HAP-1 (cell line): ENCODE measurements around the gene SH2D2A.

ENCODE experiments used
- DNase-seq, 2 experiments: peaks; one replicate each; pipeline ENCODE4 v3.0.0-alpha.2; 2016 to 2020; ENCODE audit warnings: low spot score in 2 of 2
- H3K27me3 ChIP-seq: fragments of 250-450 bp; sonication (Bioruptor Pico); 2 replicates; pipeline ENCODE4 v1.5.1; 2020; ENCODE audit warnings: low read depth, mild to moderate bottlenecking, moderate library complexity
- H3K36me3 ChIP-seq: fragments of 250-450 bp; sonication (Bioruptor Pico); replicated peaks from 2 replicates; pipeline ENCODE4 v1.5.1; 2020; ENCODE audit warnings: mild to moderate bottlenecking
- H3K4me1 ChIP-seq: fragments of 250-450 bp; sonication (Bioruptor Pico); 2 replicates; pipeline ENCODE4 v1.5.1; 2020; ENCODE audit warnings: mild to moderate bottlenecking
- H3K4me3 ChIP-seq: fragments of 250-450 bp; sonication (Bioruptor Pico); 2 replicates; pipeline ENCODE4 v1.5.1; 2020; ENCODE audit warnings: mild to moderate bottlenecking, moderate library complexity
- H3K9me3 ChIP-seq: fragments of 250-450 bp; sonication (Bioruptor Pico); 2 replicates; pipeline ENCODE4 v1.5.1; 2020; ENCODE audit warnings: mild to moderate bottlenecking, moderate library complexity
- in situ Hi-C: fragments of 300-500 bp; cut with MboI; formaldehyde crosslinking; loops from 3 replicates; pipeline ENCODE4 v1.14.3; 2020; ENCODE audit warnings: low sequenced_read_pairs, inconsistent platforms, mixed read lengths

The SH2D2A gene

GRCh38 chr1:156816561-156817328, at the start of gene SH2D2A:
Gene SH2D2A, minus strand, starts transcription at chr1:156816848. Its CDS starts 140 bp downstream, at chr1:156816708.
- no peak within 1 kb of the TSS for H3K4me3 ChIP-seq
- DNase-seq: no peak
- in situ Hi-C loops: no loop called here
- peaks cover 8% of the 10 kb centered on the region for H3K4me1 ChIP-seq
- H3K9me3 ChIP-seq: no peaks in the 10 kb centered on the region
- H3K36me3 ChIP-seq: no peaks in the 10 kb centered on the region
- H3K27me3 ChIP-seq: no peaks in the 10 kb centered on the region

- Histone ChIP-seq H3K4me1 (peaks cover 2% of the 10 kb centered on the region; the same call in 1 of the 2 replicates), H3K27me3 (peaks cover 6% of the 10 kb centered on the region; the same call in 1 of the 2 replicates), H3K36me3 (no peaks in the 10 kb centered on the region), H3K4me3 (no peak overlapping the region), H3K9me3 (no peaks in the 10 kb centered on the region)
- DNase-seq: no peak
- in situ Hi-C loops: no loop called here
These were observed 49.2 kb upstream of the SH2D2A start for GRCh38 chr1:156865865-156866248.

- no peak overlapping the region for H3K4me3 ChIP-seq
- peaks cover 4% of the 10 kb centered on the region; the same call in 1 of the 2 replicates for H3K27me3 ChIP-seq
- H3K9me3 ChIP-seq: no peaks in the 10 kb centered on the region
- H3K4me1 ChIP-seq: peaks cover 6% of the 10 kb centered on the region; the same call in 1 of the 2 replicates
- no peaks in the 10 kb centered on the region for H3K36me3 ChIP-seq
- in situ Hi-C loops: no loop called here
- DNase-seq: no peak
These were observed 48.6 kb upstream of the SH2D2A start for GRCh38 chr1:156865258-156865657.

GRCh38 chr1:156864796-156865195, 48.1 kb upstream of the SH2D2A start:
- H3K27me3 ChIP-seq: peaks cover 4% of the 10 kb centered on the region
- DNase-seq: no peak
- no peaks in the 10 kb centered on the region for H3K36me3 ChIP-seq
- H3K4me1 ChIP-seq: peaks cover 6% of the 10 kb centered on the region; the same call in 1 of the 2 replicates
- in situ Hi-C loops: no loop called here
- H3K4me3 ChIP-seq: no peak overlapping the region
- no peaks in the 10 kb centered on the region for H3K9me3 ChIP-seq

- in situ Hi-C loops: no loop called here
- no peak overlapping the region for H3K4me3 ChIP-seq
- H3K27me3 ChIP-seq: peaks cover 4% of the 10 kb centered on the region
- H3K36me3 ChIP-seq: no peaks in the 10 kb centered on the region
- no peaks in the 10 kb centered on the region for H3K9me3 ChIP-seq
- no peak for DNase-seq
- H3K4me1 ChIP-seq: peaks cover 6% of the 10 kb centered on the region; the same call in 1 of the 2 replicates
These were observed 47.0 kb upstream of the SH2D2A start for GRCh38 chr1:156863631-156864030.

- Histone ChIP-seq H3K27me3 (peaks cover 4% of the 10 kb centered on the region), H3K4me3 (no peak overlapping the region), H3K36me3 (no peaks in the 10 kb centered on the region), H3K9me3 (no peaks in the 10 kb centered on the region), H3K4me1 (peaks cover 6% of the 10 kb centered on the region; the same call in 1 of the 2 replicates)
- no peak for DNase-seq
- in situ Hi-C loops: no loop called here
These were observed 46.5 kb upstream of the SH2D2A start for GRCh38 chr1:156862997-156863599.

GRCh38 chr1:156862584-156862983, 45.9 kb upstream of the SH2D2A start:
- Histone ChIP-seq H3K9me3 (no peaks in the 10 kb centered on the region), H3K4me1 (peaks cover 6% of the 10 kb centered on the region; the same call in 1 of the 2 replicates), H3K36me3 (no peaks in the 10 kb centered on the region), H3K27me3 (peaks cover 4% of the 10 kb centered on the region), H3K4me3 (no peak overlapping the region)
- in situ Hi-C loops: no loop called here
- no peak for DNase-seq

- DNase-seq: peak; percentile 50 to 72
- Histone ChIP-seq H3K9me3 (no peaks in the 10 kb centered on the region), H3K4me3 (peak within 1 kb of the TSS; percentile 29), H3K36me3 (no peaks in the 10 kb centered on the region), H3K27me3 (peaks cover 4% of the 10 kb centered on the region), H3K4me1 (peaks cover 6% of the 10 kb centered on the region; the same call in 1 of the 2 replicates)
- in situ Hi-C loops: no loop called here
These were observed 44.2 kb upstream of the SH2D2A start, which contains the start of gene NTRK1 for GRCh38 chr1:156860628-156861423. Gene NTRK1, plus strand, starts transcription at chr1:156860865. Its CDS starts 70 bp downstream, at chr1:156860935.

GRCh38 chr1:156860113-156860627, 43.5 kb upstream of the SH2D2A start:
- H3K36me3 ChIP-seq: no peaks in the 10 kb centered on the region
- H3K9me3 ChIP-seq: no peaks in the 10 kb centered on the region
- peaks cover 4% of the 10 kb centered on the region for H3K27me3 ChIP-seq
- in situ Hi-C loops: no loop called here
- peak overlapping the region; percentile 29 for H3K4me3 ChIP-seq
- H3K4me1 ChIP-seq: peaks cover 6% of the 10 kb centered on the region; the same call in 1 of the 2 replicates
- peak; percentile 52 to 76 for DNase-seq

GRCh38 chr1:156859523-156860112, 43.0 kb upstream of the SH2D2A start:
- no peaks in the 10 kb centered on the region for H3K9me3 ChIP-seq
- in situ Hi-C loops: no loop called here
- no peaks in the 10 kb centered on the region for H3K36me3 ChIP-seq
- H3K27me3 ChIP-seq: peaks cover 4% of the 10 kb centered on the region
- DNase-seq: no peak
- H3K4me1 ChIP-seq: peaks cover 6% of the 10 kb centered on the region; the same call in 1 of the 2 replicates
- peak overlapping the region; percentile 29 for H3K4me3 ChIP-seq

- Histone ChIP-seq H3K36me3 (no peaks in the 10 kb centered on the region), H3K9me3 (no peaks in the 10 kb centered on the region), H3K4me3 (peak within 1 kb of the TSS; percentile 29), H3K27me3 (peaks cover 4% of the 10 kb centered on the region), H3K4me1 (peaks cover 6% of the 10 kb centered on the region; the same call in 1 of the 2 replicates)
- in situ Hi-C loops: no loop called here
- no peak for DNase-seq
These were observed 42.4 kb upstream of the SH2D2A start, which contains the start of gene INSRR for GRCh38 chr1:156858959-156859522. Gene INSRR, minus strand, starts transcription at chr1:156859117. Its CDS starts 496 bp downstream, at chr1:156858621.

- Histone ChIP-seq H3K4me3 (no peak overlapping the region), H3K27me3 (peaks cover 4% of the 10 kb centered on the region), H3K36me3 (no peaks in the 10 kb centered on the region), H3K9me3 (no peaks in the 10 kb centered on the region), H3K4me1 (peaks cover 6% of the 10 kb centered on the region; the same call in 1 of the 2 replicates)
- in situ Hi-C loops: no loop called here
- no peak for DNase-seq
These were observed 41.9 kb upstream of the SH2D2A start for GRCh38 chr1:156858555-156858956.
